GM10847 (cell line): Measurements from ENCODE around the gene DBR1.

Experiments used
- POLR2A ChIP-seq: IDR thresholded peaks from 2 replicates; pipeline ENCODE4 v1.6.1; 2011; ENCODE audit not compliant: insufficient read length; ENCODE audit errors: extremely low read depth

DBR1 gene, protein sequence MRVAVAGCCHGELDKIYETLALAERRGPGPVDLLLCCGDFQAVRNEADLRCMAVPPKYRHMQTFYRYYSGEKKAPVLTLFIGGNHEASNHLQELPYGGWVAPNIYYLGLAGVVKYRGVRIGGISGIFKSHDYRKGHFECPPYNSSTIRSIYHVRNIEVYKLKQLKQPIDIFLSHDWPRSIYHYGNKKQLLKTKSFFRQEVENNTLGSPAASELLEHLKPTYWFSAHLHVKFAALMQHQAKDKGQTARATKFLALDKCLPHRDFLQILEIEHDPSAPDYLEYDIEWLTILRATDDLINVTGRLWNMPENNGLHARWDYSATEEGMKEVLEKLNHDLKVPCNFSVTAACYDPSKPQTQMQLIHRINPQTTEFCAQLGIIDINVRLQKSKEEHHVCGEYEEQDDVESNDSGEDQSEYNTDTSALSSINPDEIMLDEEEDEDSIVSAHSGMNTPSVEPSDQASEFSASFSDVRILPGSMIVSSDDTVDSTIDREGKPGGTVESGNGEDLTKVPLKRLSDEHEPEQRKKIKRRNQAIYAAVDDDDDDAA

GRCh38 chr3:138174421-138175131, at the start of gene DBR1:
Gene DBR1, minus strand, starts transcription at chr3:138174921. Its CDS starts 126 bp downstream, at chr3:138174795.
- peak; percentile 90 for TF ChIP-seq POLR2A

- no peak for TF ChIP-seq POLR2A
Observed at GRCh38 chr3:138222942-138223287, 48.2 kb upstream of the DBR1 start.

DNA sequence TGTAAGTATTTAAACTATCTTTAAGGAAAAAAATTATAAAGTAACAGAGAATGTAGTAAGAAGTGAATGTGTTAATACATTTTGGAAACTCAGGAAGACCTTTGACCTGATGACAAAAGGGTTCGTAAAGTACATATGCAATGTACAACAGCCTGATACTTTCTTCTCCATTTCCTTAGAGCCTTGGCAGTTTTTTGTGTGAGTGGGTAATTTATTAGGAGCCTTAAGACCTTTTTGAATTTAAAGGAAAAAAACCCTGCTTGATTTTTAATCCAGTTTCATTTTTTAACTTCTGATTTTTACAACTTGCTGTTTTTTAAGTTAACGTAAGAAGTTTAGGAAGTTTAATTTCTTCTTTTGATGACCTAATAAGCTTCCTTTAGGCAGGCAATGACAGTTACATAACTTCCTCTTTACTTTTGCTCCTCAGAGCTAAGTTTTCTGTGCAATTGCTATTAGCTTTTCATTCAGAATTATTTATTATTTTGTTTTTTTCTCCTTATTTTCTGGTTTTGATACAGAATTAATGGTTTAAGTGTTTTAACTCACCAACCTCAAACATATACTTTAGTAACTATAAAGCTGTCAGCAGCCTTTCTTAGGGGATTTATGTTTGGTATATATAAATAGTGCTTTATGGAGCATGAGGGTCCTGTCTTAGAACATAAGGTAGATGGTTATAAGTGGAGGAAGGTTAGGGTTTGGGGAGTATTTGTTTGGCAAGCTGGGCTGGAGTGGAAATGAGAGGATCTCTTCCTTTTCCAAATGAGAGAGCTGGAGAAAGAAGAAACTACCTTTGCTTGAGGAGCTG, 47.6 kb upstream of the DBR1 start:
- TF ChIP-seq POLR2A = no peak

GRCh38 chr3:138220788-138221187, 46.1 kb upstream of the DBR1 start:
- no peak for TF ChIP-seq POLR2A

GRCh38 chr3:138220242-138220641, 45.5 kb upstream of the DBR1 start:
- TF ChIP-seq POLR2A = no peak

DNA sequence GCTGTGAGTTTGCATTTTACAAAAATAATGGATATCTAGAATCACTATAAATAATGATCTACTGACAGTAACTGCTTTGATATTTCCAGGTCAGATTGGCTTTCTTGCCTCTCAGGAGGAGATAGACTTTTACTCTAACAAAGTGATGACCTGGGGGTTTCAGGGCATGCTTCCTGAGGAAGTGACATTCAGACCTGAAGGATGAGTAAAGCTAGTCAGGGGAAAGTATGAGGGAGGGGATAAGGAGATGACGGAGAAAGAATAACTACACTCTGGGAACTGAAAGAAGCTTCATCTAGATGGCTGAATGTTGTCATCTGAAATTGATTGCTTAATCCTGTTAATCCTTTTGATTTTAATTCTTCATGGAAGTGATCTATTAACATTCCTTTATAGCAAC, 44.5 kb upstream of the DBR1 start:
- TF ChIP-seq POLR2A = no peak

DNA sequence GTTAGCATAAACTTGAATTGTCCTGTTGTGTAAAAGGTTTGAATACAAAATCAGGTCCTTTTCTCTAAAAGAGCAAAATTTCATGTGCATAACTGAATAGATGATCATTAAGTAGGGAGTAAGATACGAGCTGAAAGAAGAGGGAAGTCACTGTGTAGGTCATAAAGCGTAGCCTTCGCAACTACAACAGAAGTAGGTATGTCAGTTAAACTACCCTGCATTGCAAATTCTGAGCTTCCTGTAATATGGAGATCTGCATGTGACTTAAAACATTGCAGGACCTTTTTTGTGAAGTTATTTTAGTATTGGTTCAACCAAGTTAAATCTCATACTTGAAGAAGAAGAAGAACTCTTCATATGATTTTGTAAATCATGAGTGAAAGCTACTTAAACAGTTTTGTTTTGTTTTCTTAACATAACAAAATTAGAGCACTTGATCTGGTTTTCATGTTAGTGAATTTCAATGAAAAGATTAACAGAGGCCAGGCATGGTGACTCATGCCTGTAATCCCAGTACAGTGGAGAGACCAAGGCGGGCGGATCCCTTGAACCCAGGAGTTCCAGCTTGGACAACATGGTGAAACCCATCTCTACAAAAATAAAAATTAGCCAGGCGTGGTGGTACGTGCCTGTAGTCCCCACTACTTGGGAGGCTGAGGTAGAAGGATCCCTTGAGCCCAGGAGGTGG, 38.8 kb upstream of the DBR1 start:
- TF ChIP-seq POLR2A = no peak

- no peak for TF ChIP-seq POLR2A
Observed at GRCh38 chr3:138210528-138210927, 35.8 kb upstream of the DBR1 start.

- no peak for TF ChIP-seq POLR2A
Observed at GRCh38 chr3:138206196-138206595, 31.5 kb upstream of the DBR1 start.

DNA sequence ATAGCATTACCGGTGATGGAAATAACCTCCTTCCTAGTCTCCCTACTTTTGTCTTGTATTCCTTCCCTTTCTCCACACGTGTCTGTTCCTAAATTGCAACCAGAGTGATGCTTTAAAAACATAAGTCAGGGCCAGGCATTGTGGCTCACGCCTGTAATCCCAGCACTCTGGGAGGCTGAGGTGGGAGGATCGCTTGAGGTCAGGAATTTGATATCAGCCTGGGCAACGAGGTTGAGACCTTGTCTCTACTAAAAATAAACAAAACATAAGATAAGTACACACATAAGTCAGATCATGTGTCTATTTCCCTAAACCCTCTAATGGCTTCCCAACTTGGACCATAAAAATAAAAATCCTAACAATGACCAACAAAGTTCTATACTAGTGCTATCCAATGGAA, 30.8 kb upstream of the DBR1 start:
- TF ChIP-seq POLR2A = no peak

- TF ChIP-seq POLR2A = no peak
Observed at GRCh38 chr3:138203938-138204337, 29.2 kb upstream of the DBR1 start.

- TF ChIP-seq POLR2A = no peak
Observed at GRCh38 chr3:138202945-138203701, 28.4 kb upstream of the DBR1 start.

GRCh38 chr3:138200424-138200823, 25.7 kb upstream of the DBR1 start:
- no peak for TF ChIP-seq POLR2A

DNA sequence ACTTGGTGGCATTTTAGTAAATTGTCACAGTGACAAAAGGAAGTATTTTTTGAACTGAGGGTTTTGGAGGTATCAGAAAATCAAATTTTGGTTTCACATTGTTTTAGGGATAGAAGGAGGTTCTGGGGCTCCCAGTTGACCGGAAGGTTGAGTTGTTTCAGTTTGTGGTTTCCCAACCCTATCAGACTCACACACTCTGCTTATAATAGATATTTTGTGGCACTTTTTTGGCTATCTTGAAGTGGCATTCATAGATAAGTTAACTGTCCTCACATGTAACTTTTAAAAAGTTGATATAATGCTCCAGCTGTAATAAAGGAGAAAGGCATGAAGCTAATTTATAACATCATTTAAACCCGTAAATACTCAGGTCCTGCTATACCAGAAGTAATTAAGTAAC, 25.1 kb upstream of the DBR1 start:
- TF ChIP-seq POLR2A = no peak
